Astrocyte of the hippocampus (primary cell): ENCODE measurements around the gene SMYD3.
"Not testable (repeated sequence)": the region's sequence is repeated elsewhere in the genome, so short reads cannot be mapped to it uniquely, and the experiment has no call there.

Experiments
- DNase-seq: peaks from one replicate; pipeline ENCODE4 v3.0.0; 2011; ENCODE audit warnings: low read depth, low spot score

The SMYD3 gene

GRCh38 chr1:245807954-245808719 lies 698.9 kb downstream of the SMYD3 start:
- DNase-seq = no peak

GRCh38 chr1:245807306-245807705 lies 699.8 kb downstream of the SMYD3 start:
- peak; percentile 73 for DNase-seq

- no peak for DNase-seq
Observed at GRCh38 chr1:245805532-245805931, 701.5 kb downstream of the SMYD3 start.

- DNase-seq = no peak
Observed at GRCh38 chr1:245804696-245805095, 702.4 kb downstream of the SMYD3 start.

- DNase-seq = no peak
Observed at GRCh38 chr1:245803666-245804037, 703.4 kb downstream of the SMYD3 start.

- no peak for DNase-seq
Observed at GRCh38 chr1:245802941-245803665, 704.0 kb downstream of the SMYD3 start.

- DNase-seq = no peak
Observed at GRCh38 chr1:245800901-245801605, 706.0 kb downstream of the SMYD3 start.

- DNase-seq = no peak
Observed at GRCh38 chr1:245798349-245798711, 708.7 kb downstream of the SMYD3 start.

GRCh38 chr1:245797592-245798348 lies 709.3 kb downstream of the SMYD3 start:
- no peak for DNase-seq

- no peak for DNase-seq
Observed at GRCh38 chr1:245791410-245792312, 715.4 kb downstream of the SMYD3 start.

GRCh38 chr1:245790441-245790840 lies 716.6 kb downstream of the SMYD3 start:
- peak; percentile 70 for DNase-seq

GRCh38 chr1:245788886-245789285 lies 718.2 kb downstream of the SMYD3 start:
- DNase-seq = no peak

- peak; percentile 92 for DNase-seq
Observed at GRCh38 chr1:245788269-245788668, 718.8 kb downstream of the SMYD3 start.

GRCh38 chr1:245786948-245787347 lies 720.1 kb downstream of the SMYD3 start:
- DNase-seq = no peak

GRCh38 chr1:245779797-245780755 lies 727.0 kb downstream of the SMYD3 start:
- DNase-seq = no peak

GRCh38 chr1:245777752-245778151 lies 729.3 kb downstream of the SMYD3 start:
- DNase-seq = no peak

- DNase-seq = no peak
Observed at GRCh38 chr1:245776694-245777332, 730.3 kb downstream of the SMYD3 start.

GRCh38 chr1:245776139-245776538 lies 730.9 kb downstream of the SMYD3 start:
- DNase-seq = no peak

- not testable (repeated sequence) for DNase-seq
Observed at GRCh38 chr1:245774931-245775330, 732.1 kb downstream of the SMYD3 start.
